Astrocyte (in vitro differentiated cells and primary cell): ENCODE results near the gene IL4R. TPM values are rescaled to one million over a fixed set of nuclear protein-coding genes. Genes with fewer than 3 reads are reported as not detected.

Experiments used
- DNase-seq: peaks from one replicate; pipeline ENCODE4 v3.0.0-alpha.2; 2010; ENCODE audit warnings: low read depth
- FAIRE-seq: peaks from 2 replicates; lab custom pipeline; 2011; peaks lifted over from hg19 to GRCh38; lab: Jason Lieb, UNC
- H2AFZ ChIP-seq: 2 replicates; pipeline ENCODE4 v1.6.0; 2012; ENCODE audit warnings: low read depth, low read length, inconsistent platforms
- H3K27ac ChIP-seq: 2 replicates; pipeline ENCODE4 v1.5.1; 2011; ENCODE audit warnings: low read depth, low read length, inconsistent platforms
- H3K27me3 ChIP-seq: 2 replicates; pipeline ENCODE4 v1.6.0; 2011; ENCODE audit warnings: low read length, inconsistent platforms; ENCODE audit not compliant: insufficient read depth
- H3K36me3 ChIP-seq: 2 replicates; pipeline ENCODE4 v1.5.1; 2011; ENCODE audit warnings: low read length, inconsistent platforms; ENCODE audit not compliant: insufficient read depth
- H3K4me1 ChIP-seq: 2 replicates; pipeline ENCODE4 v1.5.1; 2011; ENCODE audit warnings: low read length, inconsistent platforms; ENCODE audit not compliant: insufficient read depth
- H3K4me2 ChIP-seq: 2 replicates; pipeline ENCODE4 v1.6.0; 2012; ENCODE audit warnings: low read length, inconsistent platforms
- H3K4me3 ChIP-seq: 2 replicates; pipeline ENCODE4 v1.5.1; 2011; ENCODE audit warnings: low read depth, mild to moderate bottlenecking, low read length, inconsistent platforms; ENCODE audit not compliant: insufficient read depth
- H3K79me2 ChIP-seq: 2 replicates; pipeline ENCODE4 v1.6.0; 2012; ENCODE audit warnings: mild to moderate bottlenecking, low read length, inconsistent platforms; ENCODE audit not compliant: insufficient read depth
- H3K9ac ChIP-seq: 2 replicates; pipeline ENCODE4 v1.6.0; 2012; ENCODE audit warnings: mild to moderate bottlenecking, low read length, inconsistent platforms
- H3K9me3 ChIP-seq: 2 replicates; pipeline ENCODE4 v1.5.1; 2012; ENCODE audit warnings: low read depth, mild to moderate bottlenecking, low read length, inconsistent platforms; ENCODE audit not compliant: insufficient read depth
- H4K20me1 ChIP-seq: 2 replicates; pipeline ENCODE4 v1.6.0; 2012; ENCODE audit warnings: low read length, inconsistent platforms; ENCODE audit not compliant: insufficient read depth
- H3K27ac Mint-ChIP-seq: one replicate; pipeline ENCODE4 v1.8.0; 2021; ENCODE audit warnings: mild to moderate bottlenecking, mixed read lengths; ENCODE audit not compliant: unreplicated experiment
- H3K27me3 Mint-ChIP-seq: one replicate; pipeline ENCODE4 v1.8.0; 2021; ENCODE audit warnings: low read depth, mixed read lengths; ENCODE audit not compliant: unreplicated experiment
- H3K36me3 Mint-ChIP-seq: one replicate; pipeline ENCODE4 v1.8.0; 2021; ENCODE audit warnings: low read depth, mixed read lengths; ENCODE audit not compliant: unreplicated experiment
- H3K4me1 Mint-ChIP-seq: one replicate; pipeline ENCODE4 v1.8.0; 2021; ENCODE audit warnings: low read depth, mixed read lengths; ENCODE audit not compliant: unreplicated experiment
- H3K4me3 Mint-ChIP-seq: one replicate; pipeline ENCODE4 v1.8.0; 2021; ENCODE audit warnings: mild to moderate bottlenecking, moderate library complexity, mixed read lengths; ENCODE audit not compliant: unreplicated experiment
- H3K9me3 Mint-ChIP-seq: one replicate; pipeline ENCODE4 v1.8.0; 2021; ENCODE audit warnings: mild to moderate bottlenecking, mixed read lengths; ENCODE audit not compliant: unreplicated experiment
- EZH2 ChIP-seq: IDR thresholded peaks from 2 replicates; pipeline ENCODE4 v1.6.1; 2012; ENCODE audit warnings: mild to moderate bottlenecking, low read length, inconsistent platforms; ENCODE audit not compliant: insufficient read depth
- total RNA-seq: library from RNA; stranded (reverse); gene quantifications from 2 replicates; pipeline ENCODE4 v1.2.1, GENCODE V29; 2021
- TF ChIP-seq, protein P1 (sequence below): IDR thresholded peaks from 2 replicates; pipeline ENCODE4 v1.5.1; 2011; ENCODE audit warnings: low read depth, mild to moderate bottlenecking, inconsistent platforms, low read length, moderate library complexity; ENCODE audit not compliant: insufficient read depth

Gene IL4R
- total RNA-seq, 1 donor from 2014 or later: 17.5 TPM

GRCh38 chr16:27384425-27384824, 70.7 kb downstream of the IL4R start:
- Histone ChIP-seq H3K9me3 (peaks cover 9% of the 10 kb centered on the region), H3K4me1 (no peaks in the 10 kb centered on the region), H3K79me2 (no peaks in the 10 kb centered on the region), H4K20me1 (no peaks in the 10 kb centered on the region), H3K27me3 (peaks cover 11% of the 10 kb centered on the region), H3K27ac (no peak overlapping the region), H3K4me2 (no peak overlapping the region), H3K4me3 (no peak overlapping the region), H2AFZ (no peak overlapping the region), H3K9ac (no peak overlapping the region), H3K36me3 (no peaks in the 10 kb centered on the region)
- Mint-ChIP-seq H3K36me3 (no peaks in the 10 kb centered on the region), H3K27ac (no peak overlapping the region), H3K9me3 (peaks cover 20% of the 10 kb centered on the region), H3K27me3 (peaks cover 24% of the 10 kb centered on the region), H3K4me3 (no peak overlapping the region), H3K4me1 (no peaks in the 10 kb centered on the region)
- FAIRE-seq (no peak), DNase-seq (no peak)
- TF ChIP-seq, protein P1, sequence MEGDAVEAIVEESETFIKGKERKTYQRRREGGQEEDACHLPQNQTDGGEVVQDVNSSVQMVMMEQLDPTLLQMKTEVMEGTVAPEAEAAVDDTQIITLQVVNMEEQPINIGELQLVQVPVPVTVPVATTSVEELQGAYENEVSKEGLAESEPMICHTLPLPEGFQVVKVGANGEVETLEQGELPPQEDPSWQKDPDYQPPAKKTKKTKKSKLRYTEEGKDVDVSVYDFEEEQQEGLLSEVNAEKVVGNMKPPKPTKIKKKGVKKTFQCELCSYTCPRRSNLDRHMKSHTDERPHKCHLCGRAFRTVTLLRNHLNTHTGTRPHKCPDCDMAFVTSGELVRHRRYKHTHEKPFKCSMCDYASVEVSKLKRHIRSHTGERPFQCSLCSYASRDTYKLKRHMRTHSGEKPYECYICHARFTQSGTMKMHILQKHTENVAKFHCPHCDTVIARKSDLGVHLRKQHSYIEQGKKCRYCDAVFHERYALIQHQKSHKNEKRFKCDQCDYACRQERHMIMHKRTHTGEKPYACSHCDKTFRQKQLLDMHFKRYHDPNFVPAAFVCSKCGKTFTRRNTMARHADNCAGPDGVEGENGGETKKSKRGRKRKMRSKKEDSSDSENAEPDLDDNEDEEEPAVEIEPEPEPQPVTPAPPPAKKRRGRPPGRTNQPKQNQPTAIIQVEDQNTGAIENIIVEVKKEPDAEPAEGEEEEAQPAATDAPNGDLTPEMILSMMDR: no peak
- no peak for TF ChIP-seq EZH2

DNA sequence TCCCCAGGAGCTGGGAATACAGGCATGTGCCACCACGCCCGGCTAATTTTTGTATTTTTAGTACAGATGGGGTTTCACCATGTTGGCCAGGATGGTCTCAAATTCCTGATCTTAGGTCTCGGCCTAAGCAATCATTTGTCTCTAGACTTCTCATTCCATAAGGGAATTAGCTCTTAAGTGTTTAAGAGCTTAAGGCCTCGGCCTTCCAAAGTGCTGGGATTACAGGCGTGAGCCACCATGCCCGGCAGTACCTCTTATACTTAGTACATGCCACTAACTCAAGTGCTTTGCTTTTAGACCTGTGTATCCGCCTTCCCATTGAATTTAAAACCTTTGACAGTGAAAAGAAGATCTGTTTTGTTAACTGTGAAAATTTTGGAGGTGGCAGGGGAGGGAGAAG, 71.6 kb downstream of the IL4R start:
- no peaks in the 10 kb centered on the region for H3K4me1 Mint-ChIP-seq

DNA sequence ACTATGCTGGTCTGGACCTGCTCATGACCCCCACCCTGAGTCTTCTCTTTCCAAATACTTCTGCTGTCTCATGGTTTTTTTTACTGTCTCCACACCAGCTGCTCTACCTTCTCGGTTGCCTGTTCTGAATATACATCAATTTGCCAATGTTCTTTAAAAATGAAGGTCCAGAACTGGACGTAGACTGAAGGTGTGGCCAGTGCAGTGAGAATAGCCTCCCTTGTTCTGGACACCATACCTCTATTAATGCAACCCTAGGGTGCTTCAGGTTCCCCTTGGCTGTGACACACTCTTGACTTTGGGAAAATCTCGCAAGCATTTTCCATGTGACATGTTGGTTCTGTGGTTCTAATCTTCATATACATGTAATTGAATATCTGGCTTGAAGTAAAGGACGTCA, 72.9 kb downstream of the IL4R start:
- Histone ChIP-seq H3K36me3 (no peaks in the 10 kb centered on the region), H3K9me3 (peaks cover 11% of the 10 kb centered on the region), H3K4me2 (no peak overlapping the region), H3K27me3 (peaks cover 14% of the 10 kb centered on the region), H2AFZ (no peak overlapping the region), H4K20me1 (no peaks in the 10 kb centered on the region), H3K27ac (no peak overlapping the region), H3K9ac (no peak overlapping the region), H3K79me2 (no peaks in the 10 kb centered on the region), H3K4me1 (no peaks in the 10 kb centered on the region), H3K4me3 (no peak overlapping the region)
- Mint-ChIP-seq H3K4me1 (peaks cover 3% of the 10 kb centered on the region), H3K27ac (no peak overlapping the region), H3K36me3 (no peaks in the 10 kb centered on the region), H3K4me3 (no peak overlapping the region), H3K27me3 (peaks cover 28% of the 10 kb centered on the region), H3K9me3 (peaks cover 22% of the 10 kb centered on the region)
- DNase-seq: no peak
- FAIRE-seq: no peak
- TF ChIP-seq EZH2: no peak
- TF ChIP-seq, protein P1: no peak

More for the DNA sequence above, 71.6 kb downstream of the IL4R start:
- Histone ChIP-seq H3K9me3 (peaks cover 12% of the 10 kb centered on the region), H3K27ac (no peak overlapping the region), H3K4me3 (no peak overlapping the region), H2AFZ (no peak overlapping the region), H4K20me1 (no peaks in the 10 kb centered on the region), H3K4me1 (no peaks in the 10 kb centered on the region), H3K27me3 (peaks cover 11% of the 10 kb centered on the region), H3K9ac (no peak overlapping the region), H3K36me3 (no peaks in the 10 kb centered on the region), H3K4me2 (no peak overlapping the region), H3K79me2 (no peaks in the 10 kb centered on the region)
- H3K9me3 Mint-ChIP-seq: peaks cover 22% of the 10 kb centered on the region
- no peak for DNase-seq
- H3K27ac Mint-ChIP-seq: no peak overlapping the region
- TF ChIP-seq, protein P1: no peak
- no peaks in the 10 kb centered on the region for H3K36me3 Mint-ChIP-seq
- no peak for FAIRE-seq
- H3K4me3 Mint-ChIP-seq: no peak overlapping the region
- peaks cover 24% of the 10 kb centered on the region for H3K27me3 Mint-ChIP-seq
